NCI-H510A treated with DMSO at 0.1 percent for 48 hours (cell line): ENCODE results near the gene DNAJC4.

Source experiments
- DNase-seq: peaks from one replicate; lab custom pipeline; 2025; lab: John Stamatoyannopoulos, UW

Gene DNAJC4

DNA sequence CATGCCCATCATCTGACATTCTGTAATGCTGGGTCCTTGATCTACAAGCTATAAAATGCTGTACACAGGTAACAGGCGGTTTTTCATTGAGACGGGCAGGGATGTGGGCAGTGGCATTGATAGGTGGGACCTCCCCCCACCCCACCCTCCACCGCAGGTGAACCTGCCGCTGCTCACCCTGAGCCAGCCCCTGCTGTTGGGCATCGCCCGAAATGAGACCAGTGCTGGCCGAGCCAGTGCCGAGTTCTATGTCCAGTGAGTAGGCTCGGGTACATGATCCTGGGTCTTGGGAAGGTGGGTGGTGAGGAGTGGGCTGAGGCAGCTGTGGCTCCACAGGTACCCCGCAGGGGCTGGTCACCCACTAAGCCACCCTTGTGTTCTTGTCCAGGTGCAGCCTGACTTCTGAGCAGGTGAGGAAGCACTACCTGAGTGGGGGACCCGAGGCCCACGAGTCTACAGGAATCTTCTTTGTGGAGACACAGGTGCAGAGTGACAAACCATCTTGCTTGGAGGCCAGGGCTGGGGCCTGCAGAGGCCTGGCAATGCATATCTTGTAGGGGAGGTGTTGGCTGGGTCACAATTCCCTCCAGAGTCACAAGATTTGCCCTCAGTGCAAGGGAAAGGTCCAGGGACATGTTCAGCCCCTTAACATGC is 1.1 kb upstream of the DNAJC4 start:
- no peak for DNase-seq

- no peak for DNase-seq
Measured at GRCh38 chr11:64229744-64230170, 591 bp upstream of the DNAJC4 start.

DNA sequence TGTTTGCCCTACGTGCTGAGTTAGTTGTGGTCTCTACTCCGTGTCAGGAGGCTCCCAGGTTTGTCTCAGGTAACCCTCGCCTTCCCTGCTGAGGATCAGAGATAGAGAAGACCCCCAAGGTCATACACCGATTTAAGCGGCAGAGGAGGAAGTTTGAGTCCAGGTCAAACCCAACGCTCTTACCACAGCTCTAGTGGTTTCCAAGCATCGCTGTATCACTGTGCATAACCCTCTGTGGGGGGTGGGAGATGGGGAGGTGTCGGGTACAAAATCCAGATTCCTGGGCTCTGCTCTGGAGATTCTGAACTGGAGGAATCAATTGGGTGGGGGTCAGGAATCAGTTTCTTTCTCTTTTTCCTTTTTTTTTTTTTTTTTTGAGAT is 627 bp downstream of the DNAJC4 start:
- no peak for DNase-seq

GRCh38 chr11:64231546-64231945 is 1.2 kb downstream of the DNAJC4 start:
- DNase-seq = no peak

DNA sequence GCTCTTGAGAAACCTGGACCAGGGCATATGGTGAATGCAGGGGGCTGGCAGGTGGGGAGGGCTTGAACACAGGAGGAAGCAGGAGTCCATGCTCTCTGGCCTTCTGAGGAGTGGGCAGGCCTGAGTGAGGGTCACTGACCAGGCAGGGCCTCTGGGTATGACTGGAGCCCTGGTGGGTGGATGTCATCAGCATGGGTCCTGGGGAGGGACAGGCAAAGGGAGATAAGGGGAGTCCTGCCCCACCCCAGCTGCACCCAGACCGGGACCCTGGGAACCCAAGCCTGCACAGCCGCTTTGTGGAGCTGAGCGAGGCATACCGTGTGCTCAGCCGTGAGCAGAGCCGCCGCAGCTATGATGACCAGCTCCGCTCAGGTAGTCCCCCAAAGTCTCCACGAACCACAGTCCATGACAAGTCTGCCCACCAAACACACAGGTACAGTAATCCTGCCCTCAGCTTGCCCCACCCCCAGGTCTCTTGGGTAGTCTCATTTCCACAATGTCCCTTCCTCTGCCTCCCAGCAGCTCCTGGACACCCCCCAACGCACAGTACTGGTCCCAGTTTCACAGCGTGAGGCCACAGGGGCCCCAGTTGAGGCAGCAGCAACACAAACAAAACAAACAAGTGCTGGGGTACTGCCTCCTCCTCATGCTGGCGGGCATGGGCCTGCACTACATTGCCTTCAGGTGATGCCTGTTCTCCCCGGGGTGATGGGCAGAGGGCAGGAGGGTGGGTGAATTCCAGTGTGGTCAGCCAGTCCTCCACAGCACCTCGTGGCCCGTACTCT is 2.0 kb downstream of the DNAJC4 start:
- no peak for DNase-seq

GRCh38 chr11:64232967-64233315 is 2.6 kb downstream of the DNAJC4 start:
- DNase-seq = no peak

DNA sequence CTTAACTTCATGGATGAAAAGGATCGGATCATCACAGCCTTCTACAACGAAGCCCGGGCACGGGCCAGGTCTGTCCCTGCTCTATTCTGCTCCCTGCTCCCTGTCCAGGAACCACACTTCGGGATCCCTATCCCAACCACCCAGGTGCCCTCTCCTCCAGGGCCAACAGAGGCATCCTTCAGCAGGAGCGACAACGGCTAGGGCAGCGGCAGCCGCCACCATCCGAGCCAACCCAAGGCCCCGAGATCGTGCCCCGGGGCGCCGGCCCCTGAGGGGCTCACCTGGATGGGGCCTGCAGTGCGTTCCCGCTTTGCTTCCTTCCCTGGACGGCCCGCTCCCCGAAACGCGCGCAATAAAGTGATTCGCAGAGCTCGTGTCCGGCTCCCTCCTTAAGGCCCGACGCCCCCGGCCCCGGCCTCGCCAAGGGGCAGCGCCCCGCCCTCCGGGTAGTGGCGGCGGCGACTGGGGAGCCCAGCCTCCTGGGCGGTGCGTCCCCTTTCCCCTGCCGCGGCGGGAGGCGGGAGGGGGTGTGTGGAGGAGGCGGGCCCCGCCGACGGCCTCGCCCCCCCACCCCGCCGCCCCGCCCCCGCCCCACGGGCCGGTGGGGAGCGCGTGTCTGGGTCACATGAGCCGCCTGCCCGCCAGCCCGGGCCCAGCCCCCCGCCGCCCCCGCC is 3.7 kb downstream of the DNAJC4 start, which contains the start of gene VEGFB:
Gene VEGFB, plus strand, starts transcription at position 672 of the 674 bp plus-strand sequence. CDS start 250 bp downstream, outside the sequence.
- peak; percentile 39 for DNase-seq

DNA sequence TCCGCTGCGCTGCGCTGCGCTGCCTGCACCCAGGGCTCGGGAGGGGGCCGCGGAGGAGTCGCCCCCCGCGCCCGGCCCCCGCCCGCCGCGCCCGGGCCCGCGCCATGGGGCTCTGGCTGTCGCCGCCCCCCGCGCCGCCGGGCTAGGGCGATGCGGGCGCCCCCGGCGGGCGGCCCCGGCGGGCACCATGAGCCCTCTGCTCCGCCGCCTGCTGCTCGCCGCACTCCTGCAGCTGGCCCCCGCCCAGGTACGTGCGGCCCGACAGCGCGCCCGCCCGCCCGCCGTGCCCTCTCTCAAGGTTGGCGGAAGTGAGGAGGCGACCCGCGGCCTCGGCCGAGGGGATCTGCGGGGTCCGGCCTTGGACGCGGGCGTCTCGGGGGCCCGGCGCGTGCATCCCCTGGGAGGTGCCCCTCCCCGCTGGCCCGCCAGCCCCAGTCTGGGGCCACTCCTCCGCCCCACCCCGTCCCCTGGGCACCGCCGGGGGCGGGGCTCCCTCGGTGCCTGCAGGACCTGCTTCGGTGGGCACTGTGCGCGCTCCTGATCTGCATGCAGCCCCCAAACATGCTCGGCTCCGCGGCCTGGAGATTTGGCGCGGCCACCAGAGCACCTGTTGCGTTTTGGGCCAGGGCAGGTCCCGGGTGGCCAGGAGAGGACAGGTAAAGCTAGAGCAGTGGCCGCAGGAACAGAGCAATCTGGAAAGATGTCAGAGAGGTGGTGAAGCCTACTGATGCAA is 4.5 kb downstream of the DNAJC4 start:
- DNase-seq = no peak

- DNase-seq = no peak
Measured at GRCh38 chr11:64235437-64236161, 5.3 kb downstream of the DNAJC4 start.

DNA sequence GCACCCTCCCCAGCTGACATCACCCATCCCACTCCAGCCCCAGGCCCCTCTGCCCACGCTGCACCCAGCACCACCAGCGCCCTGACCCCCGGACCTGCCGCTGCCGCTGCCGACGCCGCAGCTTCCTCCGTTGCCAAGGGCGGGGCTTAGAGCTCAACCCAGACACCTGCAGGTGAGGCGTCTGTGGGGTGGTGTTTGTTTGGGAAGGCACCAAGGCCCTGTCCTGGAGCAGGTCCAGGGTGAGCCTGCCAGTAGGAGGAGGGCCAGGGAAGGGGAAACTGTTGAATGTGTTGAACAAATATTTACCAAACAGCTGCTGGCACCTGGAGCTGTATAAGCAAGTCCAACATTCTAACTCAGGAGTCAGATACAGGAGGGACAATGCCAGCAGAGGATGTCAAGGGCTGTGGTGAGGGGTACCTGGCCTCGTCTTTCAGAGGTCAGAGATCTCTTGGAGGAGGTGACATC is 7.2 kb downstream of the DNAJC4 start:
- DNase-seq = peak; percentile 95

GRCh38 chr11:64238076-64238475 is 7.7 kb downstream of the DNAJC4 start:
- peak; percentile 28 for DNase-seq

DNA sequence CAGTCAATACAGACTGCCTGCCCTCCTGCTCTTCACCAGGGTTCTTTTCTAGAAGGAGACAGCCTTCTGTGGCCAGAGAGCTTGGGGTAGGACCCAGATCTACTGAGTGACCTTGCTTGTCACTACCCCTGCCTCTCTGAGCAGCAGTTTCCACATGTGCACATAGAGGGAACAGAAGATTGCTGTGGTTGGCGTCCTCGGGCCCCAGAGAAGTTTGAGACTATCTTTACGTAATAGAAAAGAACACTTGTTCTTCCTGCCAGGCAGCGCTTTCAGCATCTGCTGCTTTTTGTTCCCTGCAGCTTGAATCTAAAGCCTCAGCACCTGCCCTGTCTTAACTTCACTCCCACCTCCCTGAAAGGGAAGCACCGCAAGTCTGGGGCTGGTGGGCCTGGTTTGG is 8.7 kb downstream of the DNAJC4 start:
- DNase-seq = no peak

GRCh38 chr11:64239662-64240434 is 9.5 kb downstream of the DNAJC4 start:
- no peak for DNase-seq

- DNase-seq = peak; percentile 91
Measured at GRCh38 chr11:64240435-64241240, 10.3 kb downstream of the DNAJC4 start, which contains the start of gene FKBP2. Gene FKBP2 (plus strand): TSS chr11:64241095. CDS start chr11:64242388, 1,293 bp downstream.

GRCh38 chr11:64241241-64241490 is 10.8 kb downstream of the DNAJC4 start:
- no peak for DNase-seq

DNA sequence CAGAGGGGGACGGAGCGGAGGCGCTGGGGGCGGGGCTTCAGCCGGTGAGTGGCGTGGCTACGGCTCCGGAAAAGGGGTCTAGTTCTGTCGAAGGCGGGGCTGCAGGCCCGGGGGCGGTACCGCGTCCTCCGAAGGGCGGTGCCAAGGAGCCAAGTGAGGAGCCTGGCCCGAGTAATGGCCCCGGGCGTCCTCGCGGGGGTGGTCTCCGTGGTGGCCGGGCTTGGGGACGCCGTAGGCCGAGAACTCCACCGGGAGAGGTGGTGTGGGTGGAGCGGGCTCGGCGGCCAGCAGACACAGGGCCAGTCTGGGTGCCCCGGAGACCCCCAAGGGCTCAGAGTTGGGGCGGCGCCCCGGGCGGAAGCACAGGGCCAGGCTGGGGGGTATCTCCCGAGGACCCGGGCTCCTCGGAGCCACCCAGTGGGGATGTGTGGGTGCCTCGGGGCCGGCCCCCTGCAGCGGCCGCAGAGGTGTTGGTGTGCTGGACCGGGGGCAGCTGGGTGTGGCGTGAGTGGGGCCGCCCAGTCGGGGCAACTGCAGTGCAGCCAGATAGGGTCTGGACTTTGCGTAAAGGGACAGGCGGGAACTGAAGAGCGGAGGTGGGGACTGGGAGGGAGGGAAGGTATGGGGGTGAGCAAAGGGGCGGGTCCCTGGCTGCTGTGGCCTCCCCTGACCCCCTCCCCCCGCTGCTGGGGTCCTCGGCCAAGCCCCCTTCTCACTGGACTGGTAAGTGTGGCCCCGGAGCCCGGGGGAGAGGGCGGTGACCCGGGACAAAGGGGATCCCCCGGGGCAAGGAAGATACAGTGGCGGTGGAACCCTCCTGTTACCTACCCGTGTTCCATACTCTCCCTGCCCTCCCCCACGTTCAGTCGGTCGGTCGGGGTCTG is 11.4 kb downstream of the DNAJC4 start:
- peak; percentile 97 for DNase-seq

DNA sequence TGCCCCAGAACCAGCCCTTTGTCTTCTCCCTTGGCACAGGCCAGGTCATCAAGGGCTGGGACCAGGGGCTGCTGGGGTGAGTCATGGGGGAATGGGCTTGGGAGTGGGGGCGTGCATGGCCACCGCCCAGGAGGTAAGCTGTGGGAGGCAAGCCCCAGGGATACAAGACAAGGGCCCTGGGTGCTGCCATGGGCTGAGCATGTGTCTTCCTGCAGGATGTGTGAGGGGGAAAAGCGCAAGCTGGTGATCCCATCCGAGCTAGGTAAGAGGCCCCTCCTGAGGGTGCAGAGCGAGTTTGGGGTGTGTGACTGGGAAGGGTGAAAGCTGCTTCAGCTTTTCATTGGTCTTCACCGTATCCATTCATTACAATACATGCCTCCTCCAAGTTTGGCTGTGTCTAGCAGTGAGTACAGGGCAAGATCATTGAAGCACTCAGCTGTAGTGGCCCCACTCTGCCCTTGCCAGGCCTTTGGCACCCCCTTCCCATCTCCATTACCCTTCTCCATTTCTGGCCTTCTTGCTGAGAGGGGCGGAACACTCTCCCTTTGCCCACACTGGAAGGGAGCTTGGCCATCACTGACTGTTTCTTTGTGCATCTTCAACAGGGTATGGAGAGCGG is 13.0 kb downstream of the DNAJC4 start:
- DNase-seq = no peak

DNA sequence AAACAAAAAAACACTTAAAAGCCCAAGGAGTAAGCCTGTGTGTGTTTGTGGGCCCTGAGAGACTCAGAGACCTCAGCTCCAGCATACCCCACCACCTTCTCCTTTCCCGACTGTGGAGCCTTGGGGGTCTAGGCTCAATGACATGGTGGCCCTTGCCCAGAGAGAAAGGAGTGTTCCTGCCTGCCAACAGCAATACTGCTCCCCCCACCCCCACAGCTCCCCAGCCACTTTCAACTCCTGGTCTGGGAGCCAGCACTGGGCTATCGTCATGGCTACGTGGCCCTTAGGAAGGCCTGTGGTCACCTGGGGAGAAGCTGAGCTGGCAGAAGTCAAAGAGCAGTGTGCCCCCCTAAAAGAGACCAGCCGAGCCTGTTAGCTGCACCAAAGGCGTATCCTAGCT is 13.8 kb downstream of the DNAJC4 start:
- DNase-seq = no peak

- DNase-seq = no peak
Measured at GRCh38 chr11:64244966-64245365, 14.6 kb downstream of the DNAJC4 start.
